Measurements from ENCODE around the gene KLHL40. TPM values are rescaled to one million over a fixed set of nuclear protein-coding genes. Genes with fewer than 3 reads are reported as not detected.

KLHL40 gene
- total and polyA plus RNA-seq, 4 donors: 0.05 TPM; not detected in 3

DNA sequence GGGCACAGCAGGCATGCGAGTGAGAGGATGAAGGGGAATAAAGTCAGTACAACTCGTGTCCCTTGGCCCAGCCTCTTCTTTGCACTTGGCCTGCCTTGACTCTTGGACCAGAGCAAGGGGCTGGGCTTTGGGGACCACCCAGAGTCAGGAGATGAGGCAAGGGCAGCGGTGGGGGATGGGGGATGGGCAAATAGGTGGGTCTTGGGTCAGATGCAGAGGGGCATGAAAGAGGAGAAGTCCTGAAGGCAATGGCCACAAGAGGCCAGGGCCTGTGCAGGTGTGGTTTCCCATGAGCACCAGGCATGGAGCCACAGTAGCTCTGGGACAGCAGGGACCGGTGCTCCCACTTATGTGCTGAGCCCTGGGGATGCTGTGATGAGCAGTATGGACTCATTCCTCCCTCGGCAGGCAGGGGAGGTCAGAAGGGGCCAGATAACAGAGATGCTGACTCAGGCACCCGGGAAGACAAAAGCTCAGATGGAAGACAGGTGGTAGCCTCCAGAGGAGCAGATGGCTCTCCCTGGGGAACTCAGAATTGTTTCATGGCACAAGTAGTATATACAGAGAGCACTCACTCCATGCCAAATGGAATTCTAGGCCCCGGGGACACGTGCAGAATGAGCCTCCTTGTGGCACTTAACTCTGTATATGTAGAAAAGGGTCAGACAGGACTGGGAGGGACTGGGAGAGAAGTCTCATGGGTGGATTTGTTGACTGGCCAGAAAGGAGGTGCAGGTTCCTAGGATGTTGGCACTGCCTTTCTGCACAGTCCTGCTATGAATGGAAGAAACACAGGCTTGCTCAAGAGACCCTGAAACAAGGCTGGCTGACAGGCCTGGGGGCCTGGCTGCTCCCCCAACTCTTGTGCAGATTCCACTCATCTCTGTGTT is 17.6 kb upstream of the KLHL40 start:
- TF ChIP-seq, protein P1, sequence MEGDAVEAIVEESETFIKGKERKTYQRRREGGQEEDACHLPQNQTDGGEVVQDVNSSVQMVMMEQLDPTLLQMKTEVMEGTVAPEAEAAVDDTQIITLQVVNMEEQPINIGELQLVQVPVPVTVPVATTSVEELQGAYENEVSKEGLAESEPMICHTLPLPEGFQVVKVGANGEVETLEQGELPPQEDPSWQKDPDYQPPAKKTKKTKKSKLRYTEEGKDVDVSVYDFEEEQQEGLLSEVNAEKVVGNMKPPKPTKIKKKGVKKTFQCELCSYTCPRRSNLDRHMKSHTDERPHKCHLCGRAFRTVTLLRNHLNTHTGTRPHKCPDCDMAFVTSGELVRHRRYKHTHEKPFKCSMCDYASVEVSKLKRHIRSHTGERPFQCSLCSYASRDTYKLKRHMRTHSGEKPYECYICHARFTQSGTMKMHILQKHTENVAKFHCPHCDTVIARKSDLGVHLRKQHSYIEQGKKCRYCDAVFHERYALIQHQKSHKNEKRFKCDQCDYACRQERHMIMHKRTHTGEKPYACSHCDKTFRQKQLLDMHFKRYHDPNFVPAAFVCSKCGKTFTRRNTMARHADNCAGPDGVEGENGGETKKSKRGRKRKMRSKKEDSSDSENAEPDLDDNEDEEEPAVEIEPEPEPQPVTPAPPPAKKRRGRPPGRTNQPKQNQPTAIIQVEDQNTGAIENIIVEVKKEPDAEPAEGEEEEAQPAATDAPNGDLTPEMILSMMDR (IDR thresholded peaks at IDR 0.05; ENCODE audit: control extremely low read depth, extremely low read depth): no peak
- 50 to 66% methylated on average over 8 of the region's 8 CpGs for WGBS, 2 donors
- H3K36me3 ChIP-seq (ENCODE audit: control insufficient read depth in 4 of 4, insufficient read depth in 4 of 4, low read length in 4 of 4): no peaks in the 10 kb centered on the region
- no peaks in the 10 kb centered on the region for H3K27me3 ChIP-seq (ENCODE audit: control insufficient read depth in 3 of 3, insufficient read depth in 3 of 3, low read length in 2 of 3)
- DNase-seq: peak in 1 of 3 donors; percentile 9
- H3K4me3 ChIP-seq: no peak overlapping the region
- H3K9ac ChIP-seq (ENCODE audit: insufficient read depth in 1 of 2, low read length in 2 of 2): no peak overlapping the region
- H3K27ac ChIP-seq (ENCODE audit: low read depth in 1 of 2, low read length in 1 of 2): no peak overlapping the region
- no peak for ATAC-seq (ENCODE audit: insufficient read depth, low FRiP score)
- H3K4me1 ChIP-seq (ENCODE audit: control insufficient read depth in 5 of 5, insufficient read depth in 5 of 5, low read length in 5 of 5): peaks cover 0 to 7% (median 0%) of the 10 kb centered on the region in 5 donors
- H3K9me3 ChIP-seq (ENCODE audit: control insufficient read depth in 4 of 4, insufficient read depth in 3 of 4, low read length in 3 of 4): peaks cover 0 to 6% (median 1%) of the 10 kb centered on the region in 4 donors

DNA sequence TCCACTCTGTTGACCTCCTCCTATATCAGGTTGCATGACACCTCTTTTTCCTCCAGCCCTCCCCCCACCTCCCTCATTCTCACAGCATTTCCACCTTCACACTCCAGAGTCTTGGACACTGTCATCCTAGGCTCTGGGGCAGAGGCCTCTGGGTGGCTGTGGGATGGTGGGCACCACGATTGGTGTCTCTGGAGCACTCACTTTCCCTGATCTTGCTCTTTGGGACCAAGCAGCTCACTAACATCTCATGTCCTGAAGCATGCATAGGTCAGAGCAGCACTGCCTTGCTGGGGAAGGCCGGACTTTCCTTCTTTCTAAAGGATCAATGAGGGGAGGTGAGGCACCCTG is 16.9 kb upstream of the KLHL40 start:
- Histone ChIP-seq H3K27ac (ENCODE audit: low read depth in 1 of 2, low read length in 1 of 2) (no peak overlapping the region), H3K9ac (ENCODE audit: insufficient read depth in 1 of 2, low read length in 2 of 2) (no peak overlapping the region), H3K27me3 (ENCODE audit: control insufficient read depth in 3 of 3, insufficient read depth in 3 of 3, low read length in 2 of 3) (no peaks in the 10 kb centered on the region), H3K4me1 (ENCODE audit: control insufficient read depth in 5 of 5, insufficient read depth in 5 of 5, low read length in 5 of 5) (peaks cover 0 to 7% (median 0%) of the 10 kb centered on the region in 5 donors), H3K9me3 (ENCODE audit: control insufficient read depth in 4 of 4, insufficient read depth in 3 of 4, low read length in 3 of 4) (peaks cover 0 to 8% (median 1%) of the 10 kb centered on the region in 4 donors), H3K4me3 (no peak overlapping the region), H3K36me3 (ENCODE audit: control insufficient read depth in 4 of 4, insufficient read depth in 4 of 4, low read length in 4 of 4) (no peaks in the 10 kb centered on the region)
- no peak for ATAC-seq (ENCODE audit: insufficient read depth, low FRiP score)
- 90 to 93% methylated on average over 2 of the region's 2 CpGs for WGBS, 2 donors
- DNase-seq: peak in 1 of 3 donors; percentile 2
- TF ChIP-seq, protein P1 (IDR thresholded peaks at IDR 0.05; ENCODE audit: control extremely low read depth, extremely low read depth): no peak

DNA sequence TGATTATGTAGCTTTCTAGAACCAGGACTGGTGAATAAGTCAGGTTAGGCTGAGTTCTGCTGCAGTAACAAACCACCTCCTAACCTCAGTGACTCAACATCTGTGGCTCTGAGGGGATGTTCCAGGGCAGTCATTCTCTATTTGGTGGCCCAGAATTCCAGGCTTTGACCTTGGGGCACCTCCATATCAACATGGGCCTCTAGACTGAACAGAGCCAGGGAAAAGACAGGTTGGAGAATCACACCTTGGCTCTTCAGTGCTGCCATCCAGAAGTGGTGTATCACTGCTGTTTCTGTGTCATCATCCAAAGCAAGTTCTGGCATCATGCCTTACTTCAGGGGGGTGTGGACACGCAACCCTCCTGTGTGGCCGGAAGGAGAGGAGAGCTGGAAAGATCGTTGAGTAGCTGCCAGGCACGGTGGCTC is 16.5 kb upstream of the KLHL40 start:
- H3K27ac ChIP-seq (ENCODE audit: low read depth in 1 of 2, low read length in 1 of 2): no peak overlapping the region
- H3K36me3 ChIP-seq (ENCODE audit: control insufficient read depth in 4 of 4, insufficient read depth in 4 of 4, low read length in 4 of 4): no peaks in the 10 kb centered on the region
- DNase-seq (peak in 1 of 3 donors; percentile 14), ATAC-seq (ENCODE audit: insufficient read depth, low FRiP score) (no peak)
- peaks cover 0 to 7% (median 0%) of the 10 kb centered on the region in 5 donors for H3K4me1 ChIP-seq (ENCODE audit: control insufficient read depth in 5 of 5, insufficient read depth in 5 of 5, low read length in 5 of 5)
- 67 to 90% methylated on average over 4 of the region's 4 CpGs for WGBS, 2 donors
- no peak overlapping the region for H3K4me3 ChIP-seq
- TF ChIP-seq, protein P1 (IDR thresholded peaks at IDR 0.05; ENCODE audit: control extremely low read depth, extremely low read depth): no peak
- no peak overlapping the region for H3K9ac ChIP-seq (ENCODE audit: insufficient read depth in 1 of 2, low read length in 2 of 2)
- H3K27me3 ChIP-seq (ENCODE audit: control insufficient read depth in 3 of 3, insufficient read depth in 3 of 3, low read length in 2 of 3): no peaks in the 10 kb centered on the region
- H3K9me3 ChIP-seq (ENCODE audit: control insufficient read depth in 4 of 4, insufficient read depth in 3 of 4, low read length in 3 of 4): peaks cover 0 to 8% (median 1%) of the 10 kb centered on the region in 4 donors
